Muscle of leg (tissue), 11 donors: ENCODE measurements around the gene SDK2. TPM values are rescaled to one million over a fixed set of nuclear protein-coding genes. Genes with fewer than 3 reads are reported as not detected.

ENCODE experiments used
- DNase-seq: peaks from one replicate; pipeline ENCODE4 v3.0.0; 2013
- H3K27ac ChIP-seq: one replicate; pipeline ENCODE4 v1.5.1; 2013; ENCODE audit warnings: mild to moderate bottlenecking, low read length, control low read depth
- H3K27me3 ChIP-seq: one replicate; pipeline ENCODE4 v1.6.1; 2013; ENCODE audit warnings: low read length; ENCODE audit not compliant: control insufficient read depth, insufficient read depth
- H3K36me3 ChIP-seq: one replicate; pipeline ENCODE4 v1.6.1; 2013; ENCODE audit warnings: low read length; ENCODE audit not compliant: control insufficient read depth, insufficient read depth
- H3K4me1 ChIP-seq: one replicate; pipeline ENCODE4 v1.6.1; 2013; ENCODE audit warnings: low read length; ENCODE audit not compliant: control insufficient read depth, insufficient read depth
- H3K4me3 ChIP-seq: one replicate; pipeline ENCODE4 v1.5.1; 2013; ENCODE audit warnings: low read length, control low read depth
- H3K9me3 ChIP-seq: replicated peaks from 2 replicates; pipeline ENCODE4 v1.6.1; 2013; ENCODE audit warnings: low read depth, low read length; ENCODE audit not compliant: control insufficient read depth
- WGBS: methylation state at CpG from one replicate; pipeline ENCODE4 v1.1.5; 2013; ENCODE audit warnings: missing lambda C conversion rate; ENCODE audit not compliant: insufficient coverage; 5-methylcytosine and 5-hydroxymethylcytosine counted together
- polyA plus RNA-seq, 8 donors: library from polyadenylated mRNA; unstranded; fragments of 120-200 nt; gene quantifications; one replicate each; pipeline versions ENCODE4 v1.2.1 to v1.2.3, GENCODE V29; 2013; ENCODE audit warnings: inconsistent platforms in 1 of 8, low replicate concordance in 1 of 8; ENCODE audit not compliant: insufficient read length in 8 of 8, insufficient read depth in 1 of 8
- total RNA-seq: library from RNA; stranded (reverse); fragments of 120-200 nt; gene quantifications from one replicate; pipeline ENCODE4 v1.2.4, GENCODE V29; 2013

The SDK2 gene
- total and polyA plus RNA-seq, 9 donors, result 18.2 to 40.6 (median 25.8) TPM

GRCh38 chr17:73401911-73402310, 242.3 kb downstream of the SDK2 start:
- Histone ChIP-seq H3K4me3 (no peak overlapping the region), H3K9me3 (no peaks in the 10 kb centered on the region), H3K27ac (peak overlapping the region; percentile 59), H3K27me3 (no peaks in the 10 kb centered on the region), H3K36me3 (peaks cover 36% of the 10 kb centered on the region), H3K4me1 (no peaks in the 10 kb centered on the region)
- WGBS, result 27% methylated on average over 18 of the region's 18 CpGs
- DNase-seq, result peak; percentile 85

- Histone ChIP-seq H3K4me1 (no peaks in the 10 kb centered on the region), H3K9me3 (no peaks in the 10 kb centered on the region), H3K27ac (no peak overlapping the region), H3K36me3 (peaks cover 40% of the 10 kb centered on the region), H3K4me3 (no peak overlapping the region), H3K27me3 (no peaks in the 10 kb centered on the region)
- DNase-seq, result no peak
- WGBS, result 92% methylated on average over 15 of the region's 18 CpGs
Observed at GRCh38 chr17:73400915-73401545, 243.2 kb downstream of the SDK2 start.

- 88% methylated on average over 7 of the region's 11 CpGs for WGBS
- H3K27me3 ChIP-seq, result no peaks in the 10 kb centered on the region
- no peak overlapping the region for H3K27ac ChIP-seq
- H3K4me3 ChIP-seq, result no peak overlapping the region
- no peaks in the 10 kb centered on the region for H3K9me3 ChIP-seq
- peaks cover 49% of the 10 kb centered on the region for H3K36me3 ChIP-seq
- no peak for DNase-seq
- H3K4me1 ChIP-seq, result peaks cover 6% of the 10 kb centered on the region
Observed at GRCh38 chr17:73399056-73399455, 245.2 kb downstream of the SDK2 start.

- Histone ChIP-seq H3K36me3 (peaks cover 51% of the 10 kb centered on the region), H3K9me3 (no peaks in the 10 kb centered on the region), H3K4me3 (no peak overlapping the region), H3K27ac (no peak overlapping the region), H3K27me3 (no peaks in the 10 kb centered on the region), H3K4me1 (peaks cover 6% of the 10 kb centered on the region)
- WGBS, result 97% methylated on average over 7 of the region's 17 CpGs
- DNase-seq, result no peak
Observed at GRCh38 chr17:73397856-73398540, 246.2 kb downstream of the SDK2 start.

- 79% methylated on average over 14 of the region's 17 CpGs for WGBS
- Histone ChIP-seq H3K27me3 (no peaks in the 10 kb centered on the region), H3K27ac (no peak overlapping the region), H3K4me3 (no peak overlapping the region), H3K4me1 (peaks cover 6% of the 10 kb centered on the region), H3K9me3 (no peaks in the 10 kb centered on the region), H3K36me3 (peaks cover 51% of the 10 kb centered on the region)
- no peak for DNase-seq
Observed at GRCh38 chr17:73397278-73397826, 246.9 kb downstream of the SDK2 start.

- no peak overlapping the region for H3K27ac ChIP-seq
- no peak overlapping the region for H3K4me3 ChIP-seq
- peaks cover 53% of the 10 kb centered on the region for H3K36me3 ChIP-seq
- H3K27me3 ChIP-seq, result no peaks in the 10 kb centered on the region
- 78% methylated on average over 19 of the region's 21 CpGs for WGBS
- peaks cover 6% of the 10 kb centered on the region for H3K4me1 ChIP-seq
- no peak for DNase-seq
- no peaks in the 10 kb centered on the region for H3K9me3 ChIP-seq
Observed at GRCh38 chr17:73396431-73397277, 247.6 kb downstream of the SDK2 start.

GRCh38 chr17:73394512-73395450, 249.5 kb downstream of the SDK2 start:
- H3K4me3 ChIP-seq, result no peak overlapping the region
- H3K27me3 ChIP-seq, result no peaks in the 10 kb centered on the region
- 67% methylated on average over 20 of the region's 25 CpGs for WGBS
- no peak overlapping the region for H3K27ac ChIP-seq
- H3K4me1 ChIP-seq, result peaks cover 6% of the 10 kb centered on the region
- H3K9me3 ChIP-seq, result no peaks in the 10 kb centered on the region
- DNase-seq, result no peak
- H3K36me3 ChIP-seq, result peaks cover 50% of the 10 kb centered on the region

GRCh38 chr17:73393962-73394361, 250.3 kb downstream of the SDK2 start:
- no peak overlapping the region for H3K27ac ChIP-seq
- no peaks in the 10 kb centered on the region for H3K27me3 ChIP-seq
- DNase-seq, result no peak
- no peaks in the 10 kb centered on the region for H3K9me3 ChIP-seq
- 84% methylated on average over 10 of the region's 11 CpGs for WGBS
- H3K4me1 ChIP-seq, result peaks cover 6% of the 10 kb centered on the region
- peaks cover 46% of the 10 kb centered on the region for H3K36me3 ChIP-seq
- no peak overlapping the region for H3K4me3 ChIP-seq

- Histone ChIP-seq H3K27me3 (no peaks in the 10 kb centered on the region), H3K9me3 (no peaks in the 10 kb centered on the region), H3K4me3 (no peak overlapping the region), H3K4me1 (peaks cover 6% of the 10 kb centered on the region), H3K36me3 (peaks cover 41% of the 10 kb centered on the region), H3K27ac (no peak overlapping the region)
- no peak for DNase-seq
- 93% methylated on average over 12 of the region's 14 CpGs for WGBS
Observed at GRCh38 chr17:73393381-73393780, 250.9 kb downstream of the SDK2 start.
